ENCODE measurements around the gene GSTM3. TPM values are rescaled to one million over a fixed set of nuclear protein-coding genes. Genes with fewer than 3 reads are reported as not detected.

GSTM3 gene
- total and polyA plus RNA-seq, 9 of the 15 experiments (the other 6 are each of a cell fraction or from before 2014, with no cell fraction given) = 3.9 to 24.5 (median 9.4) TPM

DNA sequence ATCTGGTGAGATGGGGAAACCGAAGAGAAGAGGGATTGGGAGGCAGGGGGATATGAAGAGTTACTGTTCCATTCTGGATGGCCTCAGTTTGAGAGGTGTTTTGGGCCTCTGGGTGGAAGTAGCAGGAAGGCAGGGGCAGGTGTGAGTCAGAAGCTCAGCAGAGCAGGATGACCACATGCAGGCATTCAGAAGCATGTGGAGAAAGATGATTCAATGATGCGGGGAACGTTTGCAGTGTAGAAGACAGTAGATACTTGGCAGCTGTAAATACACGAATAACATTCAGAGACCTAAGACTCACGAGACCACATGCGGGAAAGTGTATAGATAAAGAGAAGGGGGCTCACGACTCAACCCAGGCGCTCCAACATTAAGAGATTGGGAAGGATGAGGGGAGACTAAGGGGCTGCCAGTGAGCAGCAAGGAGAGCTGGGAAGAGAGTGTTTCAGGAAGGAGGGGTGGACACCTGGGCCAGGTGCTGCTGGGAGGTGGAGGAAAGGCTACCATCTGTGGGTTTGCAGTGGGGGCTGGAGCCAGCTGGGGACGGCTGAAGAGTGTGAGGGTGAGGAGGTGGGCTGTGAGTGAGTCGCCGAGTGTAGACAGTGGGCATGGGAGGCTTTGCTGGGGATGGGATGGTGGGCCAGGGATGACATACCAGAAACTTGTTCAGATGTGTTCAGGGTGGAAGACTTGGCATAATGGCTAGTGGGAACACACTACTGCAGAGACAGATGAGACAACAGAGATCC, 28.7 kb upstream of the GSTM3 start:
- no peak overlapping the region for H3K27ac ChIP-seq (ENCODE audit: extremely low read depth, low read depth, low read length)
- H3K79me2 ChIP-seq (ENCODE audit: control insufficient read depth, insufficient read depth, low read length) = no peaks in the 10 kb centered on the region
- peaks cover 5 to 30% of the 10 kb centered on the region in 2 experiments for H3K27me3 ChIP-seq (ENCODE audit: control insufficient read depth in 2 of 2, insufficient read depth in 2 of 2, low read length in 2 of 2)
- H2AFZ ChIP-seq (ENCODE audit: low read depth, low read length) = no peak overlapping the region
- intact Hi-C loops (cut with micrococcal nuclease) (no loop called here), in situ Hi-C loops (cut with MboI) (loop anchor here (5.0 kb wide), 1 partner anchor 127 kb away; no protein-coding TSS in a partner anchor)
- H4K20me1 ChIP-seq (replicated peaks; ENCODE audit: control insufficient read depth, insufficient read depth, low read length) = no peaks in the 10 kb centered on the region
- H3K9me3 ChIP-seq (replicated peaks; ENCODE audit: control insufficient read depth, insufficient read depth, low read depth, low read length) = no peaks in the 10 kb centered on the region
- no TSS peak for BruUV-seq (replicated peaks)
- CTCF ChIA-PET (ENCODE audit: low intra/inter-chr PET ratio) = interaction anchor here (1.4 kb wide), 1 partner anchor 223 kb away, joined by 3 read pairs; no protein-coding TSS in a partner anchor
- 19% methylated on average over 11 of the region's 11 CpGs for WGBS (ENCODE audit: insufficient coverage, low coverage, missing lambda C conversion rate)
- H3K4me1 ChIP-seq (replicated peaks in 1 of 2; ENCODE audit: control insufficient read depth in 2 of 2, insufficient read depth in 2 of 2, low read length in 2 of 2) = peaks cover 11 to 12% of the 10 kb centered on the region in 2 experiments; a peak in 4 of 5 replicates
- DNase-seq (ENCODE audit: extremely low read depth in 1 of 4, low spot score in 3 of 4) (no peak), ATAC-seq (no peak), FAIRE-seq (no peak)
- no peak overlapping the region for H3K4me3 ChIP-seq
- no peaks in the 10 kb centered on the region for H3K36me3 ChIP-seq (ENCODE audit: control insufficient read depth, insufficient read depth, low read length)
- H3K9me1 ChIP-seq (ENCODE audit: control insufficient read depth, insufficient read depth, low read length) = no peaks in the 10 kb centered on the region
- POLR2A ChIA-PET = interaction anchor here (0.6 to 10.2 kb wide), 4 partner anchors 131 to 228 kb away, joined by 3 to 99 read pairs (median 4); partner anchors contain the start of gene AHCYL1
- H3K4me2 ChIP-seq (ENCODE audit: insufficient read depth, low read length) = no peak overlapping the region
- no peak overlapping the region for H3K9ac ChIP-seq (ENCODE audit: insufficient read depth in 1 of 2, low read depth in 2 of 2, low read length in 2 of 2)
- TF ChIP-seq NFIC (IDR thresholded peaks at IDR 0.05) (no peak), MAFG (tag; conservative IDR thresholded peaks at IDR 0.05) (no peak), SMARCE1 (IDR thresholded peaks at IDR 0.05) (no peak), HES1 (IDR thresholded peaks at IDR 0.05; ENCODE audit: low read depth) (no peak), FOS (IDR thresholded peaks at IDR 0.05; ENCODE audit: extremely low read depth, insufficient read length) (no peak), POLR3A (IDR thresholded peaks at IDR 0.05; ENCODE audit: borderline replicate concordance, extremely low read depth, insufficient read depth, insufficient read length) (no peak), PURB (CRISPR knock-in tag; IDR thresholded peaks at IDR 0.05; ENCODE audit: low read depth) (no peak), BMI1 (IDR thresholded peaks at IDR 0.05; ENCODE audit: low read length) (no peak), ZC3H11A (IDR thresholded peaks at IDR 0.05; ENCODE audit: low read depth, low read length) (no peak), FOSL1 (tag; conservative IDR thresholded peaks at IDR 0.05) (0 out of 2 replicates have a peak, but pooled peaks have one; percentile 22), ZFX (CRISPR knock-in tag; IDR thresholded peaks at IDR 0.05) (no peak), ZNF280A (IDR thresholded peaks at IDR 0.05; ENCODE audit: low read depth, partially characterized antibody) (no peak), ZNF24 (IDR thresholded peaks at IDR 0.05) (0 out of 2 replicates have a peak, but pooled peaks have one; percentile 36), RFX7 (CRISPR knock-in tag; IDR thresholded peaks at IDR 0.05) (no peak), TOE1 (IDR thresholded peaks at IDR 0.05; ENCODE audit: borderline replicate concordance) (no peak), TOE1 (CRISPR knock-in tag; IDR thresholded peaks at IDR 0.05; ENCODE audit: borderline replicate concordance, low read depth) (no peak), MCM7 (IDR thresholded peaks at IDR 0.05) (no peak), LCOR (CRISPR knock-in tag; IDR thresholded peaks at IDR 0.05) (no peak)
- TF ChIP-seq, protein P1, sequence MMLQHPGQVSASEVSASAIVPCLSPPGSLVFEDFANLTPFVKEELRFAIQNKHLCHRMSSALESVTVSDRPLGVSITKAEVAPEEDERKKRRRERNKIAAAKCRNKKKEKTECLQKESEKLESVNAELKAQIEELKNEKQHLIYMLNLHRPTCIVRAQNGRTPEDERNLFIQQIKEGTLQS (IDR thresholded peaks at IDR 0.05) = peak; percentile 67
- TF ChIP-seq, protein P1 (CRISPR knock-in tag; conservative IDR thresholded peaks at IDR 0.05) = no peak
